Stimulated activated CD4-positive, alpha-beta T cell treated with anti-CD3 and anti-CD28 coated beads, Interleukin-15, amount 100 ng/mL, for 48 hours (primary cell): Measurements from ENCODE around the gene CCDC12.

Experiments used
- DNase-seq, 2 donors: peaks; one replicate each; pipeline ENCODE4 v3.0.0-alpha.2; 2020; ENCODE audit warnings: low read depth in 2 of 2

Gene CCDC12

GRCh38 chr3:46938118-46938517 is 38.4 kb downstream of the CCDC12 start:
- DNase-seq: no peak

- DNase-seq: no peak
Measured at GRCh38 chr3:46936733-46937250, 39.8 kb downstream of the CCDC12 start.

GRCh38 chr3:46935989-46936558 is 40.5 kb downstream of the CCDC12 start:
- no peak for DNase-seq

- no peak for DNase-seq
Measured at GRCh38 chr3:46935168-46935858, 41.2 kb downstream of the CCDC12 start.

GRCh38 chr3:46934498-46935167 is 41.9 kb downstream of the CCDC12 start:
- DNase-seq: no peak

- DNase-seq: no peak
Measured at GRCh38 chr3:46934072-46934471, 42.5 kb downstream of the CCDC12 start.

- no peak for DNase-seq
Measured at GRCh38 chr3:46933261-46933660, 43.3 kb downstream of the CCDC12 start.

DNA sequence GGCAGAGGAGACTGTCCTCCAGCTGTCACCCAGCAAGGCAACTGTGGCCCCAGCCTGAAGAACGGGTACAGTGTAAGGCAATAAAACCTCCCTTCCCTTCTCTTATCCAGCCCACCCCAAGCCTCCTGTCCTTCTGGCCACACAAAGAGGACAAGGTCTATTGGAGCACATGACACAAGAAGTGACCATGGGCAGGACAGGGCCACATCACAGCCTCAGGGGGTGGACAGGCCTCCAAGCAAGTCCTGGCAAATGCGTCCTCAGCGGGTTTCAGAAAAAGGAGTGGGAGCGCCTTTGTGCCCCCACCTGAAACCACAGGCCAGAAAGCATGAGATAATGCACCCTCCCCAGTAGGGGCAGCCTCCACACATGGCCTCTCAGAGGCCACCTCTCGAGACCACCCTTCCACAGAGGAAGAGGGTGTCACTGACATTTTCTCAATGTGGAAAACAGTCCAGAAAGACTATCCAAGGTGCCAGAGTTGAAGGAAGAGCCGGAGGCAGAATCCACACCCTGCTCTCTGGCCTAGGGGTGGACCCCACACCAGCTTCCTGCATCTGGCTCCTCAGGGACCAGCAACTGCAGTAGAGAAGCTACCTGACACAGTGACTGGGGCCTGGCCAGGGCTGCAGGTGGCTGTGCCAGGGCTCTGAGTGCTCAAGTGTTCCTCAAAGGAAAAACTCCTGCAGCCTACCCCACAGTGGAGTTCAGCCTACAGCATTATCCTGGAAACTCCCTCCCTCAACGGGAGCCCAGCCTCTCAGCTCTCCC is 43.9 kb downstream of the CCDC12 start:
- no peak for DNase-seq

- no peak for DNase-seq
Measured at GRCh38 chr3:46931631-46932331, 44.8 kb downstream of the CCDC12 start.

DNA sequence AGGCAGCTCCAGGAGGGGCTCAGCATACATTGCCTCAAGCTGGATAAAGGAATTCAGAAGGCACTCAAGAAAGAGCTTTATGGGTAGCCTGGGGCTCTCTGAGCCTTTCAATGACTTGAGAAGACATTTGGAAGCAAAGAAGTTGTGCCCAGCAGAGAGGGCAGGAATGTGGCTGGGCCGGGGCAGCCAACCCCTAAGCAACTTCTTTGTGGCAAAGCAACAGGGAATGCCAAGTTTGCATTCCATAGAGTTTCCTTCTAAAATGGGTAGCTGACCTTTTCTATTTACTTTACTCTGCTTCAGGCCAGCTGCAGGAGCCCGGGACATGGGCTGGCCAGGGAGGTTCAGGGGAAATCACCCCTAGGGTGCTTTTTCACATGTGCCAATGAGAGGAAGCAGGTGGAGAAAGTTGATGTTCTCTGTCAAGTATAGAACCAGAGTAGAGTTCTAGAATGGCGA is 45.6 kb downstream of the CCDC12 start:
- DNase-seq: no peak

GRCh38 chr3:46930166-46930944 is 46.2 kb downstream of the CCDC12 start:
- DNase-seq: no peak

DNA sequence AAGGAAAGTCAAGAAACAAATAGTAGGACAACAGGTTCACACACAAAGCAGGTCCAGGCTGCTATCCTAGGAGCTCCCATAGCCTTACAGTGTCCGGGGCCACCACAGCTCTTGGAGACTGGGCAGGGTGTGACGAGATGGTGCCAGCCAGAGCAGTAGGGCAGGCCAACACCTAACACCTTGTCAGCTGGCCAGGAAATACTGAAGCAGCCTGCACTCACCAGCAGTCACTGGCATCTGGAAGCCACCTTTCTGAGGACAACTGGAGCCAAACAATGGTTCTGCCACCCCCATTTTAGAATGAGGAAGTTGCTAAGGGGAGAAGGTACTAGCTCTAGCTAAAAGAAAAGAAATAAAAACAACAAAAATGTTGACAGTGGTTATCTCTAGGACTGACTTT is 47.2 kb downstream of the CCDC12 start:
- no peak for DNase-seq

- no peak for DNase-seq
Measured at GRCh38 chr3:46928282-46928681, 48.3 kb downstream of the CCDC12 start.

DNA sequence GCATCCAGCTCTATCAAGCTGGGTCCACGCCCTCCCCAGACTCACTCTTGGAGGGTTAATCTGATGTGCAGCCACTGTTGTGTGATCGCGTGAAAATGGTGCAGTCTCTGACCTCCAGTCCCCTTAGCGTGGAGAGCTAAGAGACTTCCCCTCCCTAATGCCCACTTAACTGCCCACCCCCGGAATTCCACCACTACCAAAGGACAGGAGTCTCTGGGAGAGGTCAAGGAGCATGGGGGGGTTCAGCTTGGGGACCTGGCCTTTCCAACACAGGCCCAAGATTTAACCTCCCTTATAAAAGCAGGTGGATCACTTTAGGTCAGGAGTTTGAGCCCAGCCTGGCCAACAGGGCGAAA is 48.8 kb downstream of the CCDC12 start:
- no peak for DNase-seq

GRCh38 chr3:46926871-46927717 is 49.5 kb downstream of the CCDC12 start:
- no peak for DNase-seq

GRCh38 chr3:46926447-46926846 is 50.1 kb downstream of the CCDC12 start:
- no peak for DNase-seq

GRCh38 chr3:46926039-46926438 is 50.5 kb downstream of the CCDC12 start:
- no peak for DNase-seq

GRCh38 chr3:46925585-46925934 is 51.0 kb downstream of the CCDC12 start:
- DNase-seq: no peak

- no peak for DNase-seq
Measured at GRCh38 chr3:46924921-46925584, 51.5 kb downstream of the CCDC12 start.
